Endothelial cell of umbilical vein (primary cell): ENCODE results near the gene YIPF1.

Source experiments
- CTCF ChIP-seq, 2 donors: IDR thresholded peaks; 1 replicate in 1 of 2; 2 replicates in 1 of 2; pipeline ENCODE4 v1.5.1; 2011; ENCODE audit warnings: low read length in 2 of 2, mild to moderate bottlenecking in 2 of 2, moderate library complexity in 2 of 2, control low read depth in 1 of 2, inconsistent platforms in 1 of 2, low read depth in 1 of 2; ENCODE audit not compliant: insufficient read depth in 1 of 2; ENCODE audit errors: extremely low read depth in 1 of 2
- EZH2 ChIP-seq: IDR thresholded peaks from 2 replicates; pipeline ENCODE4 v1.6.1; 2012; ENCODE audit warnings: borderline replicate concordance, low read depth, mild to moderate bottlenecking, moderate library complexity, low read length, inconsistent platforms; ENCODE audit not compliant: severe bottlenecking
- FOS ChIP-seq: IDR thresholded peaks from 2 replicates; pipeline ENCODE4 v1.6.1; 2011; ENCODE audit warnings: mild to moderate bottlenecking, low read length, moderate library complexity, borderline replicate concordance; ENCODE audit not compliant: insufficient read depth
- GATA2 ChIP-seq: IDR thresholded peaks from 2 replicates; pipeline ENCODE4 v1.7.0; 2011; ENCODE audit warnings: low read depth, mild to moderate bottlenecking, moderate library complexity, mixed read lengths, low read length; ENCODE audit not compliant: insufficient read length, insufficient read depth
- JUN ChIP-seq: IDR thresholded peaks from 2 replicates; pipeline ENCODE4 v1.6.1; 2011; ENCODE audit warnings: borderline replicate concordance, low read depth; ENCODE audit not compliant: insufficient read length, insufficient read depth
- MYC ChIP-seq: IDR thresholded peaks from one replicate; pipeline ENCODE4 v1.6.1; 2011; ENCODE audit warnings: mild to moderate bottlenecking, low read depth, low read length
- POLR2A ChIP-seq: IDR thresholded peaks from 2 replicates; pipeline ENCODE4 v1.6.1; 2012; ENCODE audit warnings: low read depth, mild to moderate bottlenecking, control low read depth, low read length
- POLR2AphosphoS5 ChIP-seq: IDR thresholded peaks from 2 replicates; pipeline ENCODE4 v1.6.1; 2012; ENCODE audit warnings: low read depth, mild to moderate bottlenecking, control low read depth, low read length, moderate library complexity; ENCODE audit not compliant: insufficient read depth
- TF ChIP-seq, protein P1 (sequence below): IDR thresholded peaks from 2 replicates; pipeline ENCODE4 v1.6.1; 2011; ENCODE audit not compliant: insufficient read depth, insufficient read length

- no peak for TF ChIP-seq CTCF (IDR thresholded peaks at IDR 0.05; ENCODE audit: extremely low read depth in 1 of 2, insufficient read depth in 1 of 2, low read depth in 1 of 2, low read length in 2 of 2)
- TF ChIP-seq MYC: no peak
- TF ChIP-seq, protein P1, sequence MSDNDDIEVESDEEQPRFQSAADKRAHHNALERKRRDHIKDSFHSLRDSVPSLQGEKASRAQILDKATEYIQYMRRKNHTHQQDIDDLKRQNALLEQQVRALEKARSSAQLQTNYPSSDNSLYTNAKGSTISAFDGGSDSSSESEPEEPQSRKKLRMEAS: no peak
- no peak for TF ChIP-seq POLR2A
- no peak for TF ChIP-seq EZH2
- TF ChIP-seq POLR2AphosphoS5: no peak
- TF ChIP-seq GATA2: no peak
- TF ChIP-seq FOS: no peak
- no peak for TF ChIP-seq JUN
Measured at GRCh38 chr1:53869454-53870117, 20.0 kb downstream of the YIPF1 start.
